T-helper 2 cell treated with Interferon-gamma antibody and Interleukin-4, amounts not matched to agents 5 μg/mL and 100 μg/mL, for 36 hours (primary cell): ENCODE results near the gene CFAP74.

Source experiments
- DNase-seq: peaks from one replicate; pipeline ENCODE4 v3.0.0; 2021; ENCODE audit warnings: low spot score
- H3K27ac Mint-ChIP-seq: one replicate; pipeline ENCODE4 v1.8.0; 2021; ENCODE audit warnings: mild to moderate bottlenecking, mixed read lengths
- H3K27me3 Mint-ChIP-seq: one replicate; pipeline ENCODE4 v1.8.0; 2021; ENCODE audit warnings: low read depth, mixed read lengths
- H3K36me3 Mint-ChIP-seq: one replicate; pipeline ENCODE4 v1.8.0; 2021; ENCODE audit warnings: low read depth, mixed read lengths
- H3K4me1 Mint-ChIP-seq: one replicate; pipeline ENCODE4 v1.8.0; 2021; ENCODE audit warnings: low read depth, mixed read lengths
- H3K4me3 Mint-ChIP-seq: one replicate; pipeline ENCODE4 v1.8.0; 2022; ENCODE audit warnings: mild to moderate bottlenecking, moderate library complexity, mixed read lengths
- H3K9me3 Mint-ChIP-seq: one replicate; pipeline ENCODE4 v1.8.0; 2021; ENCODE audit warnings: mixed read lengths

CFAP74 gene

GRCh38 chr1:1908506-1908791, 95.1 kb downstream of the CFAP74 start:
- Mint-ChIP-seq H3K36me3 (no peaks in the 10 kb centered on the region), H3K4me1 (peaks cover 10% of the 10 kb centered on the region), H3K27me3 (no peaks in the 10 kb centered on the region), H3K4me3 (peak overlapping the region; percentile 56), H3K9me3 (no peaks in the 10 kb centered on the region), H3K27ac (peak overlapping the region; percentile 67)
- DNase-seq: no peak

- Mint-ChIP-seq H3K27ac (no peak overlapping the region), H3K27me3 (no peaks in the 10 kb centered on the region), H3K36me3 (no peaks in the 10 kb centered on the region), H3K4me1 (peaks cover 10% of the 10 kb centered on the region), H3K9me3 (no peaks in the 10 kb centered on the region), H3K4me3 (peak overlapping the region; percentile 29)
- no peak for DNase-seq
Observed at GRCh38 chr1:1907098-1907736, 96.4 kb downstream of the CFAP74 start.

GRCh38 chr1:1906185-1907097, 97.1 kb downstream of the CFAP74 start:
- H3K4me1 Mint-ChIP-seq: peaks cover 10% of the 10 kb centered on the region
- peak; percentile 64 for DNase-seq
- no peaks in the 10 kb centered on the region for H3K27me3 Mint-ChIP-seq
- peak overlapping the region; percentile 76 for H3K27ac Mint-ChIP-seq
- H3K4me3 Mint-ChIP-seq: peak overlapping the region; percentile 35
- H3K9me3 Mint-ChIP-seq: no peaks in the 10 kb centered on the region
- no peaks in the 10 kb centered on the region for H3K36me3 Mint-ChIP-seq

GRCh38 chr1:1903224-1903623, 100.4 kb downstream of the CFAP74 start:
- H3K36me3 Mint-ChIP-seq: no peaks in the 10 kb centered on the region
- no peak for DNase-seq
- H3K9me3 Mint-ChIP-seq: no peaks in the 10 kb centered on the region
- no peaks in the 10 kb centered on the region for H3K27me3 Mint-ChIP-seq
- no peak overlapping the region for H3K27ac Mint-ChIP-seq
- H3K4me3 Mint-ChIP-seq: no peak overlapping the region
- H3K4me1 Mint-ChIP-seq: peaks cover 8% of the 10 kb centered on the region

- Mint-ChIP-seq H3K4me3 (no peak overlapping the region), H3K27ac (no peak overlapping the region), H3K4me1 (peaks cover 8% of the 10 kb centered on the region), H3K9me3 (no peaks in the 10 kb centered on the region), H3K36me3 (no peaks in the 10 kb centered on the region), H3K27me3 (no peaks in the 10 kb centered on the region)
- no peak for DNase-seq
Observed at GRCh38 chr1:1901641-1902294, 101.8 kb downstream of the CFAP74 start.

- Mint-ChIP-seq H3K4me3 (no peak overlapping the region), H3K27ac (no peak overlapping the region), H3K9me3 (no peaks in the 10 kb centered on the region), H3K4me1 (peaks cover 4% of the 10 kb centered on the region), H3K36me3 (no peaks in the 10 kb centered on the region), H3K27me3 (no peaks in the 10 kb centered on the region)
- no peak for DNase-seq
Observed at GRCh38 chr1:1900883-1901640, 102.5 kb downstream of the CFAP74 start.

- no peaks in the 10 kb centered on the region for H3K9me3 Mint-ChIP-seq
- H3K4me3 Mint-ChIP-seq: no peak overlapping the region
- H3K27ac Mint-ChIP-seq: no peak overlapping the region
- no peaks in the 10 kb centered on the region for H3K36me3 Mint-ChIP-seq
- no peak for DNase-seq
- H3K4me1 Mint-ChIP-seq: peaks cover 5% of the 10 kb centered on the region
- no peaks in the 10 kb centered on the region for H3K27me3 Mint-ChIP-seq
Observed at GRCh38 chr1:1899967-1900327, 103.6 kb downstream of the CFAP74 start.

- H3K4me3 Mint-ChIP-seq: no peak overlapping the region
- H3K4me1 Mint-ChIP-seq: peaks cover 10% of the 10 kb centered on the region
- no peak overlapping the region for H3K27ac Mint-ChIP-seq
- no peaks in the 10 kb centered on the region for H3K27me3 Mint-ChIP-seq
- no peak for DNase-seq
- no peaks in the 10 kb centered on the region for H3K9me3 Mint-ChIP-seq
- H3K36me3 Mint-ChIP-seq: no peaks in the 10 kb centered on the region
Observed at GRCh38 chr1:1899266-1899966, 104.2 kb downstream of the CFAP74 start.

GRCh38 chr1:1898246-1898933, 105.2 kb downstream of the CFAP74 start:
- Mint-ChIP-seq H3K4me3 (no peak overlapping the region), H3K27ac (no peak overlapping the region), H3K4me1 (peaks cover 11% of the 10 kb centered on the region), H3K36me3 (no peaks in the 10 kb centered on the region), H3K9me3 (no peaks in the 10 kb centered on the region), H3K27me3 (no peaks in the 10 kb centered on the region)
- DNase-seq: no peak

- Mint-ChIP-seq H3K4me1 (peaks cover 17% of the 10 kb centered on the region), H3K9me3 (no peaks in the 10 kb centered on the region), H3K27ac (no peak overlapping the region), H3K36me3 (no peaks in the 10 kb centered on the region), H3K27me3 (no peaks in the 10 kb centered on the region), H3K4me3 (no peak overlapping the region)
- DNase-seq: no peak
Observed at GRCh38 chr1:1895456-1896336, 107.9 kb downstream of the CFAP74 start.

- H3K4me1 Mint-ChIP-seq: peaks cover 17% of the 10 kb centered on the region
- DNase-seq: no peak
- no peaks in the 10 kb centered on the region for H3K27me3 Mint-ChIP-seq
- H3K4me3 Mint-ChIP-seq: no peak overlapping the region
- no peak overlapping the region for H3K27ac Mint-ChIP-seq
- H3K36me3 Mint-ChIP-seq: no peaks in the 10 kb centered on the region
- H3K9me3 Mint-ChIP-seq: no peaks in the 10 kb centered on the region
Observed at GRCh38 chr1:1895060-1895418, 108.5 kb downstream of the CFAP74 start.

GRCh38 chr1:1894354-1895059, 109.1 kb downstream of the CFAP74 start:
- peak overlapping the region; percentile 45 for H3K27ac Mint-ChIP-seq
- no peaks in the 10 kb centered on the region for H3K27me3 Mint-ChIP-seq
- no peaks in the 10 kb centered on the region for H3K9me3 Mint-ChIP-seq
- peaks cover 17% of the 10 kb centered on the region for H3K4me1 Mint-ChIP-seq
- H3K4me3 Mint-ChIP-seq: no peak overlapping the region
- no peak for DNase-seq
- H3K36me3 Mint-ChIP-seq: no peaks in the 10 kb centered on the region
